H1 (cell line): Measurements from ENCODE around the gene FAM171A1. TPM values are rescaled to one million over a fixed set of nuclear protein-coding genes. Genes with fewer than 3 reads are reported as not detected.

ENCODE experiments used
- CTCF ChIA-PET: fragments of 300-600 bp; sonication (Branson Sonifier 250); formaldehyde crosslinking; loops from one replicate; lab custom pipeline; 2021; ENCODE audit not compliant: partially characterized antibody; lab: Charles Lee
- POLR2A ChIA-PET: fragments of 300-600 bp; sonication (Branson Sonifier 250); formaldehyde crosslinking; loops from one replicate; lab custom pipeline; 2021; ENCODE audit warnings: inconsistent platforms; ENCODE audit not compliant: partially characterized antibody; lab: Charles Lee
- DNase-seq, 2 experiments: peaks; one replicate each; pipeline versions ENCODE4 v3.0.0 to v3.0.0-alpha.2; 2010 to 2022; ENCODE audit warnings: low spot score in 2 of 2, low read depth in 1 of 2, mixed read lengths in 1 of 2
- FAIRE-seq: peaks from 2 replicates; lab custom pipeline; 2011; peaks lifted over from hg19 to GRCh38; lab: Jason Lieb, UNC
- H2AFZ ChIP-seq: 2 replicates; pipeline ENCODE4 v1.8.1; 2012; ENCODE audit warnings: low read length, inconsistent platforms
- H2AK5ac ChIP-seq: 2 replicates; pipeline ENCODE4 v1.6.1; 2013; ENCODE audit warnings: low read depth, low read length
- H2BK120ac ChIP-seq: replicated peaks from 2 replicates; pipeline ENCODE3; 2013; ENCODE audit warnings: low read depth, low read length, inconsistent platforms
- H2BK12ac ChIP-seq: 2 replicates; pipeline ENCODE4 v1.6.1; 2013; ENCODE audit warnings: low read depth, low read length
- H2BK15ac ChIP-seq: 2 replicates; pipeline ENCODE4 v1.6.1; 2013; ENCODE audit warnings: low read length
- H2BK20ac ChIP-seq: 2 replicates; pipeline ENCODE4 v1.6.1; 2013; ENCODE audit warnings: low read length
- H2BK5ac ChIP-seq: 2 replicates; pipeline ENCODE4 v1.6.1; 2013; ENCODE audit warnings: low read depth, low read length
- H3K14ac ChIP-seq: 2 replicates; pipeline ENCODE4 v1.6.1; 2013; ENCODE audit warnings: inconsistent platforms; ENCODE audit not compliant: insufficient read length
- H3K18ac ChIP-seq: 2 replicates; pipeline ENCODE4 v1.6.1; 2013; ENCODE audit warnings: low read length; ENCODE audit errors: extremely low read depth
- H3K23ac ChIP-seq: 2 replicates; pipeline ENCODE4 v1.6.1; 2013; ENCODE audit warnings: inconsistent platforms; ENCODE audit not compliant: insufficient read length
- H3K23me2 ChIP-seq: 2 replicates; pipeline ENCODE4 v1.6.1; 2013; ENCODE audit warnings: low read depth, low read length
- H3K27ac ChIP-seq: 2 replicates; pipeline ENCODE4 v1.6.1; 2011; ENCODE audit warnings: low read depth, low read length, inconsistent platforms
- H3K27me3 ChIP-seq, 4 experiments: replicated peaks in 1 of 4; 1 replicate in 1 of 4; 2 replicates in 3 of 4; pipeline versions ENCODE4 v1.6.1 to v1.8.1; 2011 to 2013; ENCODE audit warnings: low read length in 3 of 4, mild to moderate bottlenecking in 3 of 4, inconsistent platforms in 2 of 4, mixed read lengths in 2 of 4, moderate library complexity in 1 of 4; ENCODE audit not compliant: control insufficient read depth in 3 of 4, insufficient read depth in 3 of 4; ENCODE audit errors: extremely low read depth in 1 of 4
- H3K36me3 ChIP-seq, 4 experiments: 2 replicates each; pipeline versions ENCODE4 v1.6.1 to v1.8.1; 2011 to 2013; ENCODE audit warnings: mild to moderate bottlenecking in 4 of 4, low read length in 3 of 4, moderate library complexity in 2 of 4, control low read depth in 1 of 4, inconsistent platforms in 1 of 4; ENCODE audit not compliant: insufficient read depth in 4 of 4, control insufficient read depth in 2 of 4
- H3K4ac ChIP-seq: replicated peaks from 2 replicates; pipeline ENCODE3; 2013; ENCODE audit warnings: low read length, low read depth, mixed read lengths, inconsistent platforms; ENCODE audit not compliant: insufficient read length
- H3K4me1 ChIP-seq, 4 experiments: replicated peaks in 1 of 4; 1 replicate in 1 of 4; 2 replicates in 3 of 4; pipeline versions ENCODE4 v1.6.1 to v1.8.1; 2011 to 2013; ENCODE audit warnings: low read length in 3 of 4, inconsistent platforms in 2 of 4, mixed read lengths in 1 of 4; ENCODE audit not compliant: insufficient read depth in 4 of 4, control insufficient read depth in 3 of 4
- H3K4me2 ChIP-seq, 2 experiments: 2 replicates each; pipeline versions ENCODE4 v1.6.1 to v1.8.1; 2011 to 2013; ENCODE audit warnings: low read depth in 2 of 2, low read length in 2 of 2, control low read depth in 1 of 2, inconsistent platforms in 1 of 2, mild to moderate bottlenecking in 1 of 2; ENCODE audit not compliant: insufficient read depth in 1 of 2
- H3K4me3 ChIP-seq, 4 experiments: fragments of 200-600, 300-600 bp in 1 of 4; sonication (generic), shearing (Covaris generic), sonication (Bioruptor Twin) in 1 of 4; 2 replicates each; pipeline versions ENCODE4 v1.5.1 to v1.8.1; 2011 to 2016; ENCODE audit warnings: low read length in 4 of 4, low read depth in 3 of 4, control low read depth in 2 of 4, inconsistent platforms in 2 of 4, mild to moderate bottlenecking in 2 of 4, mixed read lengths in 1 of 4, moderate library complexity in 1 of 4; ENCODE audit not compliant: insufficient read depth in 2 of 4; ENCODE audit errors: extremely low read depth in 1 of 4
- H3K56ac ChIP-seq: replicated peaks from 2 replicates; pipeline ENCODE3; 2013; ENCODE audit warnings: low read depth, mild to moderate bottlenecking, mixed read lengths, low read length, inconsistent platforms; ENCODE audit not compliant: insufficient read length
- H3K79me1 ChIP-seq: 2 replicates; pipeline ENCODE4 v1.6.1; 2013; ENCODE audit warnings: low read depth, low read length, control low read depth
- H3K79me2 ChIP-seq, 2 experiments: 2 replicates each; pipeline versions ENCODE4 v1.6.1 to v1.8.1; 2012 to 2013; ENCODE audit warnings: low read length in 2 of 2, mild to moderate bottlenecking in 2 of 2, inconsistent platforms in 1 of 2; ENCODE audit not compliant: insufficient read depth in 2 of 2, control insufficient read depth in 1 of 2
- H3K9ac ChIP-seq, 4 experiments: replicated peaks in 1 of 4; 1 replicate in 1 of 4; 2 replicates in 3 of 4; pipeline versions ENCODE4 v1.6.1 to v1.8.1; 2011 to 2013; ENCODE audit warnings: low read depth in 3 of 4, low read length in 3 of 4, control low read depth in 2 of 4, mild to moderate bottlenecking in 2 of 4, moderate library complexity in 2 of 4, inconsistent platforms in 1 of 4; ENCODE audit errors: extremely low read depth in 1 of 4
- H3K9me3 ChIP-seq, 2 experiments: 2 replicates each; pipeline versions ENCODE4 v1.6.1 to v1.8.1; 2012 to 2013; ENCODE audit warnings: mild to moderate bottlenecking in 2 of 2, moderate library complexity in 2 of 2, control low read depth in 1 of 2, inconsistent platforms in 1 of 2, low read depth in 1 of 2, low read length in 1 of 2, mixed read lengths in 1 of 2; ENCODE audit not compliant: insufficient read depth in 2 of 2
- H4K20me1 ChIP-seq, 2 experiments: replicated peaks in 1 of 2; 2 replicates each; pipeline versions ENCODE3 to v1.8.1; 2011 to 2013; ENCODE audit warnings: inconsistent platforms in 2 of 2, low read length in 2 of 2, mild to moderate bottlenecking in 1 of 2; ENCODE audit not compliant: insufficient read depth in 2 of 2, control insufficient read depth in 1 of 2
- H4K5ac ChIP-seq: 2 replicates; pipeline ENCODE4 v1.6.1; 2013; ENCODE audit warnings: low read length, low read depth, mixed read lengths, inconsistent platforms; ENCODE audit not compliant: insufficient read length
- H4K8ac ChIP-seq: 2 replicates; pipeline ENCODE4 v1.8.0; 2013; ENCODE audit warnings: mild to moderate bottlenecking, moderate library complexity, low read length, inconsistent platforms; ENCODE audit not compliant: insufficient read depth; ENCODE audit errors: extremely low read depth
- H4K91ac ChIP-seq: replicated peaks from 2 replicates; pipeline ENCODE3; 2013; ENCODE audit warnings: low read length, mixed read lengths, inconsistent platforms; ENCODE audit not compliant: insufficient read length
- CBX5 ChIP-seq: fragments of 300-800, 300-1000 bp; sonication (generic); IDR thresholded peaks from 2 replicates; pipeline ENCODE4 v1.7.1; 2016; ENCODE audit warnings: antibody characterized with exemption, low read length, low read depth
- EZH2 ChIP-seq: fragments of 200-600 bp; sonication (generic); IDR thresholded peaks from 2 replicates; pipeline ENCODE4 v1.7.1; 2012; ENCODE audit warnings: low read depth, mild to moderate bottlenecking, moderate library complexity, low read length, inconsistent platforms; ENCODE audit not compliant: severe bottlenecking
- RBBP5 ChIP-seq: IDR thresholded peaks from 2 replicates; pipeline ENCODE4 v1.7.1; 2012; ENCODE audit warnings: low read depth, mild to moderate bottlenecking, inconsistent platforms, low read length, moderate library complexity, borderline replicate concordance
- RNF2 ChIP-seq: fragments of 200-900, 300-1000 bp; sonication (generic); IDR thresholded peaks from 2 replicates; pipeline ENCODE4 v1.7.1; 2016; ENCODE audit warnings: borderline replicate concordance, low read depth, mild to moderate bottlenecking, antibody characterized with exemption, low read length; ENCODE audit not compliant: poor library complexity, severe bottlenecking; ENCODE audit errors: missing control alignments
- WGBS, 2 experiments: shearing (Covaris generic) in 1 of 2; methylation state at CpG; one replicate each; pipeline versions ENCODE4 v1.1.6 to v1.1.7; 2013 to 2015; ENCODE audit warnings: low lambda C conversion rate in 2 of 2, mixed read lengths in 2 of 2, inconsistent platforms in 1 of 2, low coverage in 1 of 2, missing lambda C conversion rate in 1 of 2; ENCODE audit not compliant: insufficient replicate concordance in 2 of 2, insufficient coverage in 1 of 2, insufficient read length in 1 of 2; ENCODE audit errors: extremely low coverage in 1 of 2, missing lambda C conversion rate in 1 of 2; 5-methylcytosine and 5-hydroxymethylcytosine counted together
- polyA plus RNA-seq, 7 experiments: library from polyadenylated mRNA; depleted of rRNA in 3 of 7; stranded (reverse) in 5 of 7; unstranded in 2 of 7; fragments of >200 nt in 5 of 7; fragments of 200-250 nt in 2 of 7; gene quantifications; 1 replicate in 5 of 7; 2 replicates in 1 of 7; 4 replicates in 1 of 7; pipeline versions ENCODE4 v1.2.1 to v1.2.3, GENCODE V29; 2011 to 2013; ENCODE audit warnings: missing spikeins in 2 of 7, mixed read lengths in 2 of 7
- total RNA-seq: library from RNA; stranded (reverse); fragmentation: NEBNext Ultra II Directional; extraction: Animal tissue kit (Norgen Biotek cat#: 25700); gene quantifications from 2 replicates; pipeline ENCODE4 v1.2.1, GENCODE V29; 2021

The FAM171A1 gene
- total and polyA plus RNA-seq, 2 of the 8 experiments (the other 6 are each of a cell fraction or from before 2014, with no cell fraction given), result 26.6 to 42.1 TPM

GRCh38 chr10:15201589-15202300 is 169.3 kb downstream of the FAM171A1 start:
- H3K27me3 ChIP-seq, result no peaks in the 10 kb centered on the region
- no peak for DNase-seq
- H2BK12ac ChIP-seq, result no peak overlapping the region
- ChIA-PET CTCF (interaction anchor here (1.0 to 1.5 kb wide), 3 partner anchors 9 to 53 kb away, joined by 3 to 4 read pairs (median 4); no protein-coding TSS in a partner anchor), POLR2A (interaction anchor here (0.6 to 1.1 kb wide), 2 partner anchors 28 to 34 kb away, joined by 3 read pairs; no protein-coding TSS in a partner anchor)
- H2BK120ac ChIP-seq, result no peak overlapping the region
- no peak overlapping the region for H2AFZ ChIP-seq
- no peaks in the 10 kb centered on the region for H3K79me2 ChIP-seq
- H3K14ac ChIP-seq, result no peak overlapping the region
- no peak overlapping the region for H3K18ac ChIP-seq
- no peak overlapping the region for H3K9ac ChIP-seq
- H2BK20ac ChIP-seq, result no peak overlapping the region
- WGBS, 2 experiments, result 85% methylated on average over 6 of the region's 6 CpGs; no CpG with 5 or more reads in 1 of the 2 experiments
- no peak for TF ChIP-seq CBX5
- TF ChIP-seq RNF2, result no peak
- TF ChIP-seq RBBP5, result no peak
- no peak for TF ChIP-seq EZH2
- TF ChIP-seq, all 59 proteins: peak for 0
- Histone ChIP-seq H4K20me1 (no peaks in the 10 kb centered on the region), H3K4me2 (no peak overlapping the region), H3K56ac (no peak overlapping the region), H2BK15ac (no peak overlapping the region), H4K5ac (no peak overlapping the region), H3K4me3 (no peak overlapping the region), H3K4ac (no peak overlapping the region), H4K8ac (no peak overlapping the region), H3K4me1 (peaks cover 0 to 8% (median 1%) of the 10 kb centered on the region in 4 experiments; a peak in 2 of 7 replicates), H3K36me3 (no peaks in the 10 kb centered on the region), H2BK5ac (0 out of 2 replicates have a peak overlapping the region, but pooled peaks have one; percentile 57), H3K27ac (no peak overlapping the region), H3K23ac (no peak overlapping the region), H4K91ac (no peak overlapping the region), H3K79me1 (no peaks in the 10 kb centered on the region), H2AK5ac (peak overlapping the region; percentile 60; the same call in 1 of the 2 replicates), H3K23me2 (no peaks in the 10 kb centered on the region), H3K9me3 (no peaks in the 10 kb centered on the region)
- no peak for FAIRE-seq
